WERI-Rb-1 (cell line): ENCODE data around the gene BAG3.

Experiments used
- DNase-seq: peaks from one replicate; pipeline ENCODE4 v3.0.0-alpha.2; 2020
- H3K27ac ChIP-seq: fragments of 250-450 bp; sonication (Bioruptor Pico); 2 replicates; pipeline ENCODE4 v1.5.1; 2020; ENCODE audit warnings: mild to moderate bottlenecking, moderate library complexity
- H3K27me3 ChIP-seq: fragments of 250-450 bp; sonication (Bioruptor Pico); 2 replicates; pipeline ENCODE4 v1.5.1; 2021; ENCODE audit warnings: mild to moderate bottlenecking, low read depth, moderate library complexity; ENCODE audit not compliant: insufficient read depth, severe bottlenecking
- H3K36me3 ChIP-seq: fragments of 250-450 bp; sonication (Bioruptor Pico); 2 replicates; pipeline ENCODE4 v1.5.1; 2020; ENCODE audit warnings: mild to moderate bottlenecking, moderate library complexity
- H3K4me3 ChIP-seq: 2 replicates; pipeline ENCODE4 v1.5.1; 2011; ENCODE audit warnings: low read depth, mild to moderate bottlenecking, control low read depth, low read length
- H3K9me3 ChIP-seq: fragments of 250-450 bp; sonication (Bioruptor Pico); 2 replicates; pipeline ENCODE4 v1.5.1; 2021; ENCODE audit warnings: mild to moderate bottlenecking, moderate library complexity; ENCODE audit not compliant: severe bottlenecking
- TF ChIP-seq, protein P1 (sequence below): IDR thresholded peaks from 2 replicates; pipeline ENCODE4 v1.5.1; 2011; ENCODE audit warnings: low read depth, mild to moderate bottlenecking, control low read depth, inconsistent platforms, low read length

The BAG3 gene

GRCh38 chr10:119634219-119634544 is 17.0 kb upstream of the BAG3 start:
- TF ChIP-seq, protein P1, sequence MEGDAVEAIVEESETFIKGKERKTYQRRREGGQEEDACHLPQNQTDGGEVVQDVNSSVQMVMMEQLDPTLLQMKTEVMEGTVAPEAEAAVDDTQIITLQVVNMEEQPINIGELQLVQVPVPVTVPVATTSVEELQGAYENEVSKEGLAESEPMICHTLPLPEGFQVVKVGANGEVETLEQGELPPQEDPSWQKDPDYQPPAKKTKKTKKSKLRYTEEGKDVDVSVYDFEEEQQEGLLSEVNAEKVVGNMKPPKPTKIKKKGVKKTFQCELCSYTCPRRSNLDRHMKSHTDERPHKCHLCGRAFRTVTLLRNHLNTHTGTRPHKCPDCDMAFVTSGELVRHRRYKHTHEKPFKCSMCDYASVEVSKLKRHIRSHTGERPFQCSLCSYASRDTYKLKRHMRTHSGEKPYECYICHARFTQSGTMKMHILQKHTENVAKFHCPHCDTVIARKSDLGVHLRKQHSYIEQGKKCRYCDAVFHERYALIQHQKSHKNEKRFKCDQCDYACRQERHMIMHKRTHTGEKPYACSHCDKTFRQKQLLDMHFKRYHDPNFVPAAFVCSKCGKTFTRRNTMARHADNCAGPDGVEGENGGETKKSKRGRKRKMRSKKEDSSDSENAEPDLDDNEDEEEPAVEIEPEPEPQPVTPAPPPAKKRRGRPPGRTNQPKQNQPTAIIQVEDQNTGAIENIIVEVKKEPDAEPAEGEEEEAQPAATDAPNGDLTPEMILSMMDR: no peak
- H3K27ac ChIP-seq: no peak overlapping the region
- no peaks in the 10 kb centered on the region for H3K9me3 ChIP-seq
- H3K36me3 ChIP-seq: no peaks in the 10 kb centered on the region
- no peaks in the 10 kb centered on the region for H3K27me3 ChIP-seq
- no peak for DNase-seq
- H3K4me3 ChIP-seq: no peak overlapping the region

DNA sequence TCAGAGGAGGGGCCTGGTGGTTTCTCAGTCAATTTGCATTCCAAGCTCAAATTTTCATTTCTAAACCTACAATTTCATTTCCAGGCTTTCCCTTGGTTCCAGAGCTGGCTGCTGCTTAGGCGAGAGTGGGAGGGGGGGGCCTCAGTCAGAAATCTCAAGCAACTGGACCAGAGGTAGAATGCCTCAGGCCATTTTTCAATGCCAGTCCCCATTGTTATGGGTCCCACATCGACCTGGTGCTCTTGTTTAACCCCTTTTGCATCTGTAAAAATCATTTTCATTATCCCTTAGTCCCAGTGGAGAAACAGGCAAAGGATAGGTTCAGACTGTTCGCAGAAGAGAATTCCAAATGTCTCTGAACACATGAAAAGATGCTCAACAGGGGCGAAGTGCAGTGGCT is 13.5 kb upstream of the BAG3 start:
- Histone ChIP-seq H3K36me3 (no peaks in the 10 kb centered on the region), H3K9me3 (no peaks in the 10 kb centered on the region), H3K4me3 (no peak overlapping the region), H3K27ac (no peak overlapping the region), H3K27me3 (no peaks in the 10 kb centered on the region)
- TF ChIP-seq, protein P1: no peak
- no peak for DNase-seq

- TF ChIP-seq, protein P1: no peak
Measured at GRCh38 chr10:119638982-119639381, 12.2 kb upstream of the BAG3 start.

DNA sequence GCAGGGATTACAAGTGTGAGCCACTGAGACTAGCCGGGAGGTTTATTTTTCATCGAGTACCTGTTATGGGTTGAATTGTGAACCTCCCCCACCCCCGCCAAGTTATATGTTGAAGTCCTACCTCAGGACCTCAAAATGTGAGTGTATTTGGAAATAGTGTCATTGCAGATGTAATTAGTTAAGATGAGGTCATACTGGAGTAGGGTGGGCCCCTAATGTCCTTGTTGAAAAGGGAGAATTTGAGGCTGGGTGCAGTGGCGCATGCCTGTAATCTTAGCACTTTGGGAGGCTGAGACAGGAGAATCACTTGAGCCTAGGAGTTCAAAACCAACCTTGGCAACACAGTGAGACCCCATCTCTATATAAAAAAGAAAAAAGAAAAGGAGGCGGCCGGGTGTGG is 10.8 kb upstream of the BAG3 start:
- Histone ChIP-seq H3K36me3 (no peaks in the 10 kb centered on the region), H3K27me3 (no peaks in the 10 kb centered on the region), H3K4me3 (no peak overlapping the region), H3K9me3 (peaks cover 10% of the 10 kb centered on the region), H3K27ac (no peak overlapping the region)
- no peak for DNase-seq
- TF ChIP-seq, protein P1: no peak

More at GRCh38 chr10:119638982-119639381, 12.2 kb upstream of the BAG3 start:
- no peak for DNase-seq
- Histone ChIP-seq H3K36me3 (no peaks in the 10 kb centered on the region), H3K27me3 (no peaks in the 10 kb centered on the region), H3K4me3 (no peak overlapping the region), H3K27ac (no peak overlapping the region), H3K9me3 (no peaks in the 10 kb centered on the region)

- H3K9me3 ChIP-seq: peaks cover 10% of the 10 kb centered on the region
- H3K4me3 ChIP-seq: no peak overlapping the region
- no peak overlapping the region for H3K27ac ChIP-seq
- TF ChIP-seq, protein P1: no peak
- no peaks in the 10 kb centered on the region for H3K36me3 ChIP-seq
- no peaks in the 10 kb centered on the region for H3K27me3 ChIP-seq
- no peak for DNase-seq
Measured at GRCh38 chr10:119640875-119641526, 10.2 kb upstream of the BAG3 start.

DNA sequence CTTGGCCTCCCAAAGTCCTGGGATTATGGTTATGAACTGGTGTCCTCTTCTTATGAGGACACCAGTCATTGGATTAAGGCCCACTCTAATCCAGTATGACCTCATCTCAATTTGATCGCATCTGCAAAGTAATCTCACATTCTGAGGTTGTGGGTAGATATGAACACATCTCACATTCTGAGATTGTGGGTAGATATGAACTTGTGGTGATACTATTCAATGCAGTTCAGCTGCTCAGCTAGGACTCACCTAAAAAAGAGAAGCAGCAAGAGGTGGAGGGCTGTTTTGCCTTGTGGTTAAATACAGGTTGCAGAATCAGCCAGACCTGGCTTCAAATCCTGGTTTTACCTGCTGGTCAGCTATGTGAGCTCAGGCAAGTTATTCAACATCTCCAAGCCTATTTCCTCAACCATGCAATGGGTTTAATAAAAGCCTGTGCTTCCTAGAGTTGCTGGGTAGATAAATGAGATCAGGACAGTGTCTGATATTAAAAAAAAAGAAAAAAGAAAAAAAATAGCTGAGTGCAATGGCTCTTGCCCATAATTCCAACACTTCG is 8.5 kb upstream of the BAG3 start:
- Histone ChIP-seq H3K27me3 (no peaks in the 10 kb centered on the region), H3K4me3 (no peak overlapping the region), H3K36me3 (no peaks in the 10 kb centered on the region), H3K9me3 (peaks cover 10% of the 10 kb centered on the region), H3K27ac (no peak overlapping the region)
- no peak for DNase-seq
- TF ChIP-seq, protein P1: no peak
